Measurements from ENCODE around the gene PHTF2. TPM values are rescaled to one million over a fixed set of nuclear protein-coding genes. Genes with fewer than 3 reads are reported as not detected.
A peak's percentile ranks its signal among the peaks of the same experiment; 100 is the strongest.

The PHTF2 gene
- total RNA-seq, 1 experiment from 2014 or later = 36.9 TPM

DNA sequence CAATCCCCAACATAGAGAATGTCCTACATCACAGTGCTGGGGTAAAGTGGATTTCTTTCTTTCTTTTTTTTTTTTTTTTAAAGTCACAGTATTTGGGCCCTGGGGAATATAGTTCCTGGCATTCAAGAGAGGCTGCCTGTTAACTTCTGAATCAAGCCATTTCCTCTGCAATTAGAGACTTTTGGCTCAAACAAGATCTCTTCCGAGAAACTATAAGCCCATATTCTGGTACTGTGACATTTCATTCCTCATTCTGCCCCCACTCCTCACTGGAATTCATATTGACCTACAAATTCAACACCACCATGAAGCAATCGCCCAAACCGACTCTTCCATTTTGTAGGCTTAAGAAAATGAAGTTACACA lies 187.4 kb downstream of the PHTF2 start:
- intact Hi-C loops (cut with micrococcal nuclease; ENCODE audit: unreplicated experiment) = no loop called here
- peaks cover 8% of the 10 kb centered on the region for H3K4me1 ChIP-seq
- H3K36me3 ChIP-seq (ENCODE audit: control insufficient read depth, insufficient read depth, low read length) = no peaks in the 10 kb centered on the region
- Mint-ChIP-seq H3K36me3 (ENCODE audit: insufficient read depth, unreplicated experiment) (no peaks in the 10 kb centered on the region), H3K27ac (ENCODE audit: unreplicated experiment) (no peak overlapping the region), H3K4me1 (ENCODE audit: low read depth, unreplicated experiment) (peaks cover 18% of the 10 kb centered on the region), H3K9me3 (ENCODE audit: unreplicated experiment) (no peaks in the 10 kb centered on the region), H3K4me3 (ENCODE audit: unreplicated experiment) (no peak overlapping the region), H3K27me3 (ENCODE audit: insufficient read depth, unreplicated experiment) (no peaks in the 10 kb centered on the region)
- ChIA-PET POLR2A (no interaction called here), CTCF (no interaction called here)
- H3K9me3 ChIP-seq = no peaks in the 10 kb centered on the region
- no peak overlapping the region for H3K4me3 ChIP-seq (ENCODE audit: low read depth, low read length)
- no peak for DNase-seq
- TF ChIP-seq, protein P1, sequence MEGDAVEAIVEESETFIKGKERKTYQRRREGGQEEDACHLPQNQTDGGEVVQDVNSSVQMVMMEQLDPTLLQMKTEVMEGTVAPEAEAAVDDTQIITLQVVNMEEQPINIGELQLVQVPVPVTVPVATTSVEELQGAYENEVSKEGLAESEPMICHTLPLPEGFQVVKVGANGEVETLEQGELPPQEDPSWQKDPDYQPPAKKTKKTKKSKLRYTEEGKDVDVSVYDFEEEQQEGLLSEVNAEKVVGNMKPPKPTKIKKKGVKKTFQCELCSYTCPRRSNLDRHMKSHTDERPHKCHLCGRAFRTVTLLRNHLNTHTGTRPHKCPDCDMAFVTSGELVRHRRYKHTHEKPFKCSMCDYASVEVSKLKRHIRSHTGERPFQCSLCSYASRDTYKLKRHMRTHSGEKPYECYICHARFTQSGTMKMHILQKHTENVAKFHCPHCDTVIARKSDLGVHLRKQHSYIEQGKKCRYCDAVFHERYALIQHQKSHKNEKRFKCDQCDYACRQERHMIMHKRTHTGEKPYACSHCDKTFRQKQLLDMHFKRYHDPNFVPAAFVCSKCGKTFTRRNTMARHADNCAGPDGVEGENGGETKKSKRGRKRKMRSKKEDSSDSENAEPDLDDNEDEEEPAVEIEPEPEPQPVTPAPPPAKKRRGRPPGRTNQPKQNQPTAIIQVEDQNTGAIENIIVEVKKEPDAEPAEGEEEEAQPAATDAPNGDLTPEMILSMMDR (IDR thresholded peaks at IDR 0.05; ENCODE audit: insufficient read depth in 1 of 2, low read depth in 1 of 2, low read length in 1 of 2, severe bottlenecking in 1 of 2, unreplicated experiment in 1 of 2) = no peak
- no TSS peak for BruUV-seq (replicated peaks)
- no peaks in the 10 kb centered on the region for H3K27me3 ChIP-seq (replicated peaks; ENCODE audit: control insufficient read depth, insufficient read depth, low read length)

DNA sequence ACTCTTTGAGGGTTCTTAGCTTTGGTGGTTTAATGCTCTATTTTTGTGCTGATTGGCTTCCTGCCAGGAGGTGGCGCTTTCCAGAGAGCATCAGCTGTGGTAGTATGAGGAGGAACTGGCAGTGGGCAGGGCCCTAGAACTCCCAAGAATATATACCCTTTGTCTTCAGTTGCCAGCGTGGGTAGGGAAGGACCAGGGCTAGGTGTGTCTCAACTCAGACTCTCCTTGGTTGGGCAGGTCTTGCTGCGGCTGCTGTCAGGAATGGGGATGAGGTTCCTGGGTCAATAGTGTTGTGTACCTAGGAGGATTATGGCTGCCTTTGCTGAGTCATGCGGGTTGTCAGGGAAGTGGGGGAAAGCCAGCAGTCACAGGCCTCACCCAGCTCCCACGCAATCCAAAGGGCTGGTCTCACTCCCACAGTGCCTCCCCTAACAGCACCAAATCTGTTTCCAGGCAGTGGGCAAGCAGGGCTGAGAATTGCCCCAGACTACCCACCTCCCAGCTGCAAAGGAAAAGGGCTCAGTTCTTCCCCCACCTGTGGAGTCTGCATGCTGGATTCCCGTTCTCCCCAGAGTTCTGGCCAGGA lies 191.5 kb downstream of the PHTF2 start:
- Mint-ChIP-seq H3K4me3 (ENCODE audit: unreplicated experiment) (no peak overlapping the region), H3K27ac (ENCODE audit: unreplicated experiment) (peak overlapping the region; percentile 20)
- peak; percentile 38 to 50 for DNase-seq

DNA sequence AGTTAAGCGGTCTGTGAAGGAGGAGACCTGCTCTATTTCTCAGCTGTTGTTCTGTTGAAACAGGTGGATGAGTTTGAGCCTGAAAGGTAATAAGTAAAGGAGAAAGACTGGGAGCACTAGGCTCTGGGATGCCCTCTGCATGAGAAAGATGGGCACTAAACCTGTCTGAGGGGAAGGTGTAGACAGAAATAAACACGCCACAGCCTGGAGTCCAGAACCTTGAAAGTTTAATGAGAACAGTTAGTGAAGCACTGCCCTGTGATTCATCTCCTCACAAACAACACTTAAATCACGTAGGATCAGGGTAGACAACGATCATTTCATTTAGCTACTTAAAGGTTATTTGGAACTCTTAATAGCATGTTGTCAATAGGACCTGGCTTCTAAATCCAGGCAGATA lies 193.1 kb downstream of the PHTF2 start:
- CTCF ChIA-PET = no interaction called here
- no peaks in the 10 kb centered on the region for H3K27me3 ChIP-seq (replicated peaks; ENCODE audit: control insufficient read depth, insufficient read depth, low read length)

More for the DNA sequence above, 191.5 kb downstream of the PHTF2 start:
- peaks cover 8% of the 10 kb centered on the region for H3K4me1 Mint-ChIP-seq (ENCODE audit: low read depth, unreplicated experiment)
- TF ChIP-seq, protein P1 (IDR thresholded peaks at IDR 0.05; ENCODE audit: insufficient read depth in 1 of 2, low read depth in 1 of 2, low read length in 1 of 2, severe bottlenecking in 1 of 2, unreplicated experiment in 1 of 2) = peak; percentile 1 to 20
- ChIA-PET CTCF (interaction anchor here (0.5 to 0.8 kb wide), 2 partner anchors 20 to 29 kb away, joined by 3 to 4 read pairs; no protein-coding TSS in a partner anchor), POLR2A (no interaction called here)
- H3K36me3 Mint-ChIP-seq (ENCODE audit: insufficient read depth, unreplicated experiment) = no peaks in the 10 kb centered on the region
- no peaks in the 10 kb centered on the region for H3K9me3 ChIP-seq
- peaks cover 8% of the 10 kb centered on the region for H3K4me1 ChIP-seq
- intact Hi-C loops (cut with micrococcal nuclease; ENCODE audit: unreplicated experiment) = no loop called here
- H3K27me3 ChIP-seq (replicated peaks; ENCODE audit: control insufficient read depth, insufficient read depth, low read length) = no peaks in the 10 kb centered on the region
- H3K9me3 Mint-ChIP-seq (ENCODE audit: unreplicated experiment) = no peaks in the 10 kb centered on the region
- no peak overlapping the region for H3K4me3 ChIP-seq (ENCODE audit: low read depth, low read length)
- no peaks in the 10 kb centered on the region for H3K27me3 Mint-ChIP-seq (ENCODE audit: insufficient read depth, unreplicated experiment)
- BruUV-seq (replicated peaks) = no TSS peak
- no peaks in the 10 kb centered on the region for H3K36me3 ChIP-seq (ENCODE audit: control insufficient read depth, insufficient read depth, low read length)

More for the DNA sequence above, 193.1 kb downstream of the PHTF2 start:
- Mint-ChIP-seq H3K27ac (ENCODE audit: unreplicated experiment) (no peak overlapping the region), H3K36me3 (ENCODE audit: insufficient read depth, unreplicated experiment) (no peaks in the 10 kb centered on the region), H3K9me3 (ENCODE audit: unreplicated experiment) (no peaks in the 10 kb centered on the region), H3K4me1 (ENCODE audit: low read depth, unreplicated experiment) (peaks cover 8% of the 10 kb centered on the region), H3K27me3 (ENCODE audit: insufficient read depth, unreplicated experiment) (no peaks in the 10 kb centered on the region), H3K4me3 (ENCODE audit: unreplicated experiment) (no peak overlapping the region)
- Histone ChIP-seq H3K9me3 (no peaks in the 10 kb centered on the region), H3K4me1 (peaks cover 8% of the 10 kb centered on the region), H3K36me3 (ENCODE audit: control insufficient read depth, insufficient read depth, low read length) (no peaks in the 10 kb centered on the region), H3K4me3 (ENCODE audit: low read depth, low read length) (no peak overlapping the region)
- TF ChIP-seq, protein P1 (IDR thresholded peaks at IDR 0.05; ENCODE audit: insufficient read depth in 1 of 2, low read depth in 1 of 2, low read length in 1 of 2, severe bottlenecking in 1 of 2, unreplicated experiment in 1 of 2) = no peak
- POLR2A ChIA-PET = no interaction called here
- intact Hi-C loops (cut with micrococcal nuclease; ENCODE audit: unreplicated experiment) = no loop called here
- BruUV-seq (replicated peaks) = no TSS peak
- no peak for DNase-seq

Measured in Caco-2 (cell line).